Stimulated activated naive B cell treated with anti-CD40 and anti-IgM and Interleukin-4, amounts not matched to agents 10 μg/mL and 1 μg/mL and 100 μg/mL, for 72 hours (primary cell): ENCODE measurements around the gene ZFP36L1.
A peak's percentile ranks its signal among the peaks of the same experiment; 100 is the strongest.

Source experiments
- ATAC-seq, 2 donors: fragments of 150-1000 bp; cut with Tn5 transposase; replicated peaks; 2 replicates each; pipeline ENCODE4 v1.10.0; 2021; ENCODE audit warnings: moderate library complexity in 1 of 2
- DNase-seq: peaks from one replicate; pipeline ENCODE4 v3.0.0; 2021
- H3K27ac Mint-ChIP-seq: one replicate; pipeline ENCODE4 v1.8.0; 2022; ENCODE audit warnings: mild to moderate bottlenecking, mixed read lengths
- H3K27me3 Mint-ChIP-seq, 2 donors: one replicate each; pipeline ENCODE4 v1.8.0; 2022; ENCODE audit warnings: mixed read lengths in 2 of 2
- H3K36me3 Mint-ChIP-seq, 2 donors: one replicate each; pipeline ENCODE4 v1.8.0; 2022; ENCODE audit warnings: mixed read lengths in 2 of 2, mild to moderate bottlenecking in 1 of 2
- H3K4me1 Mint-ChIP-seq, 2 donors: one replicate each; pipeline ENCODE4 v1.8.0; 2022; ENCODE audit warnings: mixed read lengths in 2 of 2, mild to moderate bottlenecking in 1 of 2
- H3K4me3 Mint-ChIP-seq, 2 donors: one replicate each; pipeline ENCODE4 v1.8.0; 2022; ENCODE audit warnings: mild to moderate bottlenecking in 2 of 2, mixed read lengths in 2 of 2, moderate library complexity in 1 of 2
- H3K9me3 Mint-ChIP-seq, 2 donors: one replicate each; pipeline ENCODE4 v1.8.0; 2022; ENCODE audit warnings: mixed read lengths in 2 of 2, mild to moderate bottlenecking in 1 of 2

Gene ZFP36L1

GRCh38 chr14:68744613-68745012 lies 48.3 kb downstream of the ZFP36L1 start:
- Mint-ChIP-seq H3K27ac (no peak overlapping the region), H3K36me3 (peaks cover 4 to 11% of the 10 kb centered on the region in 2 donors), H3K9me3 (peaks cover 6 to 12% of the 10 kb centered on the region in 2 donors), H3K4me3 (no peak overlapping the region), H3K27me3 (no peaks in the 10 kb centered on the region), H3K4me1 (peaks cover 41 to 62% of the 10 kb centered on the region in 2 donors)
- DNase-seq = no peak
- ATAC-seq = no peak

GRCh38 chr14:68741839-68742470 lies 50.9 kb downstream of the ZFP36L1 start:
- Mint-ChIP-seq H3K27me3 (no peaks in the 10 kb centered on the region), H3K4me3 (peak overlapping the region; percentile 34 to 56), H3K4me1 (peaks cover 54 to 84% of the 10 kb centered on the region in 2 donors), H3K36me3 (peaks cover 4 to 11% of the 10 kb centered on the region in 2 donors), H3K27ac (peak overlapping the region; percentile 96), H3K9me3 (peaks cover 6 to 12% of the 10 kb centered on the region in 2 donors)
- ATAC-seq (peak; percentile 91 to 93), DNase-seq (peak; percentile 86)

GRCh38 chr14:68741477-68741791 lies 51.4 kb downstream of the ZFP36L1 start:
- H3K27me3 Mint-ChIP-seq = no peaks in the 10 kb centered on the region
- peak overlapping the region in 1 of 2 donors; percentile 34 for H3K4me3 Mint-ChIP-seq
- DNase-seq = no peak
- peaks cover 59 to 90% of the 10 kb centered on the region in 2 donors for H3K4me1 Mint-ChIP-seq
- peak overlapping the region; percentile 96 for H3K27ac Mint-ChIP-seq
- H3K9me3 Mint-ChIP-seq = peaks cover 6 to 12% of the 10 kb centered on the region in 2 donors
- peaks cover 4 to 11% of the 10 kb centered on the region in 2 donors for H3K36me3 Mint-ChIP-seq
- ATAC-seq = peak; percentile 50 to 64

GRCh38 chr14:68740788-68741476 lies 51.9 kb downstream of the ZFP36L1 start:
- DNase-seq = no peak
- Mint-ChIP-seq H3K4me3 (peak overlapping the region in 1 of 2 donors; percentile 15), H3K9me3 (peaks cover 6 to 12% of the 10 kb centered on the region in 2 donors), H3K36me3 (peaks cover 8 to 11% of the 10 kb centered on the region in 2 donors), H3K4me1 (peaks cover 64 to 92% of the 10 kb centered on the region in 2 donors), H3K27me3 (no peaks in the 10 kb centered on the region), H3K27ac (peak overlapping the region; percentile 96)
- ATAC-seq = no peak

- Mint-ChIP-seq H3K4me3 (no peak overlapping the region), H3K27ac (no peak overlapping the region), H3K27me3 (no peaks in the 10 kb centered on the region), H3K4me1 (peaks cover 63 to 92% of the 10 kb centered on the region in 2 donors), H3K36me3 (peaks cover 9 to 11% of the 10 kb centered on the region in 2 donors), H3K9me3 (peaks cover 6 to 12% of the 10 kb centered on the region in 2 donors)
- DNase-seq = no peak
- ATAC-seq = no peak
Measured at GRCh38 chr14:68739701-68740100, 53.2 kb downstream of the ZFP36L1 start.

GRCh38 chr14:68738559-68738958 lies 54.3 kb downstream of the ZFP36L1 start:
- Mint-ChIP-seq H3K4me1 (peaks cover 66 to 95% of the 10 kb centered on the region in 2 donors), H3K36me3 (peaks cover 9 to 11% of the 10 kb centered on the region in 2 donors), H3K27ac (no peak overlapping the region), H3K9me3 (peaks cover 6 to 12% of the 10 kb centered on the region in 2 donors), H3K4me3 (no peak overlapping the region), H3K27me3 (no peaks in the 10 kb centered on the region)
- no peak for ATAC-seq
- no peak for DNase-seq
